HG03066 (cell line): ENCODE data around the gene ISL2.

ENCODE experiments used
- ATAC-seq: cut with Tn5 transposase; IDR thresholded peaks from one replicate; pipeline ENCODE4 v1.9.1; 2021; ENCODE audit warnings: low read depth; ENCODE audit not compliant: unreplicated experiment

The ISL2 gene

GRCh38 chr15:76327191-76328105 is 9.1 kb upstream of the ISL2 start:
- ATAC-seq, result no peak

- no peak for ATAC-seq
Measured at GRCh38 chr15:76328106-76328696, 8.4 kb upstream of the ISL2 start.

- ATAC-seq, result no peak
Measured at GRCh38 chr15:76328958-76329357, 7.6 kb upstream of the ISL2 start.

- no peak for ATAC-seq
Measured at GRCh38 chr15:76330080-76330680, 6.4 kb upstream of the ISL2 start.

GRCh38 chr15:76332796-76333195 is 3.8 kb upstream of the ISL2 start:
- ATAC-seq, result no peak

- no peak for ATAC-seq
Measured at GRCh38 chr15:76333309-76333708, 3.3 kb upstream of the ISL2 start.

- ATAC-seq, result no peak
Measured at GRCh38 chr15:76333720-76334437, 2.7 kb upstream of the ISL2 start.

GRCh38 chr15:76334438-76335306 is 1.9 kb upstream of the ISL2 start:
- no peak for ATAC-seq

GRCh38 chr15:76335307-76336253 is 993 bp upstream of the ISL2 start:
- no peak for ATAC-seq

GRCh38 chr15:76337059-76337695 is 604 bp downstream of the ISL2 start:
- no peak for ATAC-seq

- no peak for ATAC-seq
Measured at GRCh38 chr15:76337696-76338485, 1.3 kb downstream of the ISL2 start.

- no peak for ATAC-seq
Measured at GRCh38 chr15:76338486-76339304, 2.1 kb downstream of the ISL2 start.

- ATAC-seq, result no peak
Measured at GRCh38 chr15:76339305-76340197, 3.0 kb downstream of the ISL2 start.

GRCh38 chr15:76340198-76340802 is 3.7 kb downstream of the ISL2 start:
- no peak for ATAC-seq

- no peak for ATAC-seq
Measured at GRCh38 chr15:76340803-76341365, 4.3 kb downstream of the ISL2 start.
